Muscle layer of duodenum (tissue), 2 donors: ENCODE measurements around the gene FSTL5.

Experiments
- H3K27ac ChIP-seq: one replicate; pipeline ENCODE4 v1.7.0; 2013; ENCODE audit warnings: mild to moderate bottlenecking, low read length
- H3K27me3 ChIP-seq: one replicate; pipeline ENCODE4 v1.7.0; 2013; ENCODE audit warnings: low read depth, mild to moderate bottlenecking, control low read depth, low read length
- H3K36me3 ChIP-seq, 2 donors: one replicate each; pipeline ENCODE4 v1.7.0; 2013; ENCODE audit warnings: low read length in 2 of 2, control low read depth in 1 of 2, mild to moderate bottlenecking in 1 of 2; ENCODE audit not compliant: insufficient read depth in 2 of 2, control insufficient read depth in 1 of 2
- H3K4me1 ChIP-seq, 2 donors: one replicate each; pipeline ENCODE4 v1.7.0; 2013; ENCODE audit warnings: low read length in 2 of 2, mild to moderate bottlenecking in 2 of 2, control low read depth in 1 of 2, moderate library complexity in 1 of 2; ENCODE audit not compliant: insufficient read depth in 2 of 2, control insufficient read depth in 1 of 2
- H3K4me3 ChIP-seq, 2 donors: one replicate each; pipeline ENCODE4 v1.7.0; 2013; ENCODE audit warnings: low read length in 2 of 2, low read depth in 1 of 2, mild to moderate bottlenecking in 1 of 2
- H3K9me3 ChIP-seq, 2 donors: one replicate each; pipeline ENCODE4 v1.7.0; 2013; ENCODE audit warnings: low read length in 2 of 2, control low read depth in 1 of 2, mild to moderate bottlenecking in 1 of 2; ENCODE audit not compliant: control insufficient read depth in 1 of 2
- donor health status: healthy.

Gene FSTL5

GRCh38 chr4:162102713-162103112, 61.1 kb downstream of the FSTL5 start:
- Histone ChIP-seq H3K27me3 (no peaks in the 10 kb centered on the region), H3K27ac (no peak overlapping the region), H3K4me3 (no peak overlapping the region), H3K4me1 (no peaks in the 10 kb centered on the region), H3K9me3 (peaks cover 0 to 4% of the 10 kb centered on the region in 2 donors), H3K36me3 (no peaks in the 10 kb centered on the region)

DNA sequence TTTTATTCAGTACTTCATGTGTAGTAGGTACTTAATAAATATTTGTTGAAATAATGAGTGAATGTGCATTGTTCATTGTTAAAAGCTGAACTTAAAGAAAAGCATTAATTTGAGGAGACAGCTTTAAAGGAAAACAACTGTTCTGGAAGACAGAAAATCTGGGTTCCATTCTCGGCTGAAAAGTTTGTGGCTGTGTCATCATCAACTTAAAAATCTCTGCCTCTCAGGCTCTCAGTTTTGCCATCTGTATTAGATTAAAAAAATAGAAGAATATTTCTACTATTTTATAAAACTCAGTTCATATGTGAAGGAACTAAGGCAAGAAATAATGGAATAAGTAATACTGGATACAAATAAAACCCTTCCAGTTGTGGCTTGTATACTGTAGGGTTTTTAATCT, 62.5 kb downstream of the FSTL5 start:
- no peak overlapping the region for H3K4me3 ChIP-seq
- H3K27ac ChIP-seq = no peak overlapping the region
- no peaks in the 10 kb centered on the region for H3K27me3 ChIP-seq
- H3K4me1 ChIP-seq = no peaks in the 10 kb centered on the region
- no peaks in the 10 kb centered on the region for H3K36me3 ChIP-seq
- peaks cover 0 to 4% of the 10 kb centered on the region in 2 donors for H3K9me3 ChIP-seq

- Histone ChIP-seq H3K9me3 (no peaks in the 10 kb centered on the region), H3K27me3 (no peaks in the 10 kb centered on the region), H3K4me1 (no peaks in the 10 kb centered on the region)
Observed at GRCh38 chr4:162075726-162076125, 88.1 kb downstream of the FSTL5 start.

DNA sequence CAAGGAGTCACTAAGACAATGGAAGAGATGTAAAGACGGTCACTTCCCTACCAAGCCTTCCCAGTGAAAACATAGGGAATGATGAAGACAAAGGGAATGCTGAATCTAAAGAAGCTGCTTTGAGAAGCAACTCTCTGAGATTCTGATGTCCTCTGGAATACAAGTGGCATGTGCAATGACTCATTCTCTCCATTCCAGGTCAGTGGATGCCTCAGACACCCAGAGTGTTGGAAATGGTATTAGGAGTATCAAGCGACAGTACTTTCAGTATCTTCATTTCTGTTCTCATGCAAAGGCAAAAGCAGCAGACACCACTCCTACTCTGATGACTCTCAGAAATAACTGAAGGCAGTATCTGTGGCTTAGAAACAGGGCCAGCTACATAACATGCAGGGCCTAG, 102.6 kb downstream of the FSTL5 start:
- Histone ChIP-seq H3K4me1 (no peaks in the 10 kb centered on the region), H3K27ac (no peak overlapping the region), H3K36me3 (no peaks in the 10 kb centered on the region), H3K27me3 (no peaks in the 10 kb centered on the region), H3K9me3 (no peaks in the 10 kb centered on the region), H3K4me3 (no peak overlapping the region)

More at GRCh38 chr4:162075726-162076125, 88.1 kb downstream of the FSTL5 start:
- Histone ChIP-seq H3K36me3 (no peaks in the 10 kb centered on the region), H3K4me3 (no peak overlapping the region), H3K27ac (no peak overlapping the region)

DNA sequence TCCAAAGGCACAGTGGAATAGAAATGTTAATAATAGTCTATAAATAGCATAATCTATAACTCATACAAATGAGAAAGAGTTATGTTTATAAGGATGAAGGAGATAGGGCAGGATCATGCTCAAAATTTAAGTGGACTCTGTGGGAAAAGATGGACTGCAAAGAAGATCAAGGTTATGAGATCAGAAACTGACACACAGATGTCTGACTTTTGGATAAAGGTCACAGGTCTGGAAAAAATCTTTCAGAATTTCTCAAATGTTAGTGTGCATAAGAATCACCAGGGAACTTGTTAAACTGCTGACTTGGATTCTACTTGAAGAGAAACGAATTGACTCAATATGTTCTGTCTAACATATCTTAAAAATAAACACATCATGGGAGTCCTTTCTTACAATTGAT, 104.1 kb downstream of the FSTL5 start:
- H3K27ac ChIP-seq = no peak overlapping the region
- H3K4me3 ChIP-seq = no peak overlapping the region
- H3K27me3 ChIP-seq = no peaks in the 10 kb centered on the region
- no peaks in the 10 kb centered on the region for H3K4me1 ChIP-seq
- H3K9me3 ChIP-seq = no peaks in the 10 kb centered on the region
- H3K36me3 ChIP-seq = no peaks in the 10 kb centered on the region

GRCh38 chr4:162056990-162057389, 106.8 kb downstream of the FSTL5 start:
- Histone ChIP-seq H3K27ac (no peak overlapping the region), H3K4me1 (no peaks in the 10 kb centered on the region), H3K9me3 (no peaks in the 10 kb centered on the region), H3K36me3 (no peaks in the 10 kb centered on the region), H3K27me3 (no peaks in the 10 kb centered on the region), H3K4me3 (no peak overlapping the region)

DNA sequence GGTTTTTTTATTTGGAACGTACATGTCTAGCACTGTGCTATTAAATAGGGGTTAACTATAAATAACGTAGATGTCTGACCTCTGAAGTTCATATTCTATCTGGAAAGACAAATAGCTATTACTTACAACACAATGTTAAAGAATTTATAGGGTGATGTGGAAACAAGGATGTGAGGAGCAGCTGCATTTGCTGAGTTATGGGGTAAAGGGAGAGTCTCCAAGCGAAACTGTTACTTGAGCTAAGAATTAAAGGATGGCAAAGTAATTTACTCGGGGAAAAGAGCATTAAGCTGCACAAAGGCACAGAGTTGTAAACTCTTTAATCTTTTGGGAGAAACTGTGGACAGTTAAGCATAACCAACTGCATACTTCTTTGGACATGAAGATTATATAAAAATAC, 117.7 kb downstream of the FSTL5 start:
- no peaks in the 10 kb centered on the region for H3K9me3 ChIP-seq
- no peak overlapping the region for H3K27ac ChIP-seq
- H3K27me3 ChIP-seq = no peaks in the 10 kb centered on the region
- H3K36me3 ChIP-seq = no peaks in the 10 kb centered on the region
- no peak overlapping the region for H3K4me3 ChIP-seq
- no peaks in the 10 kb centered on the region for H3K4me1 ChIP-seq

DNA sequence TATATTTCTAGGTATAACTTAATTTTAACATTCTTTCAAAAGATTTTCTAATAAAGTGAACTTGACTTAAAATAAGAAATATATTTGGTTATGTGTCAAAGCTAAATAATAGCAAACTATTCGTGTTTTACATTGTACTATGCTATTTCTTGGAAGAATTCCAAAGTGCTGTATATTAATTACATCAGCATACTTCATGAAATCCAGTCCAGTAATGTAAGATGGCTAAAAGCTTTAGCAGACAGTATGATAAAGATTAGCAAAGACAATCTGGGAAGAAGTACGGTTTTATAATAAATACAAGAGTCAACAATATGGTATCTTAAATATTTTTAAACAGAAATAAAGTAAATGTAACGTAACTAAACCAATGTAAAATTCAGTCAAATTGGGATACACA, 125.7 kb downstream of the FSTL5 start:
- H3K9me3 ChIP-seq = no peaks in the 10 kb centered on the region
- no peaks in the 10 kb centered on the region for H3K4me1 ChIP-seq
- no peaks in the 10 kb centered on the region for H3K36me3 ChIP-seq
- H3K4me3 ChIP-seq = no peak overlapping the region
- H3K27me3 ChIP-seq = no peaks in the 10 kb centered on the region
- H3K27ac ChIP-seq = no peak overlapping the region

GRCh38 chr4:162017863-162018262, 145.9 kb downstream of the FSTL5 start:
- Histone ChIP-seq H3K4me3 (no peak overlapping the region), H3K4me1 (no peaks in the 10 kb centered on the region), H3K27ac (no peak overlapping the region), H3K9me3 (no peaks in the 10 kb centered on the region), H3K27me3 (no peaks in the 10 kb centered on the region), H3K36me3 (no peaks in the 10 kb centered on the region)

GRCh38 chr4:162016991-162017390, 146.8 kb downstream of the FSTL5 start:
- Histone ChIP-seq H3K27me3 (no peaks in the 10 kb centered on the region), H3K27ac (no peak overlapping the region), H3K4me1 (no peaks in the 10 kb centered on the region), H3K9me3 (no peaks in the 10 kb centered on the region), H3K36me3 (no peaks in the 10 kb centered on the region), H3K4me3 (no peak overlapping the region)

- Histone ChIP-seq H3K36me3 (no peaks in the 10 kb centered on the region), H3K27ac (no peak overlapping the region), H3K27me3 (no peaks in the 10 kb centered on the region), H3K4me3 (no peak overlapping the region), H3K4me1 (no peaks in the 10 kb centered on the region), H3K9me3 (no peaks in the 10 kb centered on the region)
Observed at GRCh38 chr4:162016219-162016618, 147.6 kb downstream of the FSTL5 start.

DNA sequence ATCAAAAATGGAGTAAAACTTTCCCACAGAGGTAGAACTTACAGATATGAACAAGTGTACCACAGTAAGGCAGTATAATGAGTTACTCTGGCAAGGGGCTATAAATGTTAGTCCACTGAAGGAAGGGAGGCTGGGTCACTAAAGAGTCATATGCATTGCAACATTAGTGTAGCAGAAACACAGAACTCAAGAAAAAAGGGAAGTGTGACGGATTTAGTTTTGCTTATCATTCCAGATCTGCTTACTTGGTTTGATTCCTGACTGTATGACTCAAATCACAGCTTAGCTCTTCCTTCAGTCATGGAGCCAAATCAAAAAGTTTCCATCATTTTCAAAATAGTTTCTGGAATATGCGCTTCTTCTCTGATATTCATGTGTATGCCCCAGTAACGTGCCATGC, 148.7 kb downstream of the FSTL5 start:
- no peak overlapping the region for H3K4me3 ChIP-seq
- no peaks in the 10 kb centered on the region for H3K4me1 ChIP-seq
- H3K36me3 ChIP-seq = no peaks in the 10 kb centered on the region
- no peaks in the 10 kb centered on the region for H3K27me3 ChIP-seq
- H3K9me3 ChIP-seq = no peaks in the 10 kb centered on the region
- no peak overlapping the region for H3K27ac ChIP-seq
